Activated CD8-positive, alpha-beta memory T cell treated with anti-CD3 and anti-CD28 coated beads for 48 hours (primary cell): ENCODE data around the gene ADAMTS16.

ENCODE experiments used
- DNase-seq, 3 experiments: peaks; one replicate each; pipeline ENCODE4 v3.0.0-alpha.2; 2020; ENCODE audit warnings: low read depth in 2 of 3, low spot score in 2 of 3

ADAMTS16 gene

DNA sequence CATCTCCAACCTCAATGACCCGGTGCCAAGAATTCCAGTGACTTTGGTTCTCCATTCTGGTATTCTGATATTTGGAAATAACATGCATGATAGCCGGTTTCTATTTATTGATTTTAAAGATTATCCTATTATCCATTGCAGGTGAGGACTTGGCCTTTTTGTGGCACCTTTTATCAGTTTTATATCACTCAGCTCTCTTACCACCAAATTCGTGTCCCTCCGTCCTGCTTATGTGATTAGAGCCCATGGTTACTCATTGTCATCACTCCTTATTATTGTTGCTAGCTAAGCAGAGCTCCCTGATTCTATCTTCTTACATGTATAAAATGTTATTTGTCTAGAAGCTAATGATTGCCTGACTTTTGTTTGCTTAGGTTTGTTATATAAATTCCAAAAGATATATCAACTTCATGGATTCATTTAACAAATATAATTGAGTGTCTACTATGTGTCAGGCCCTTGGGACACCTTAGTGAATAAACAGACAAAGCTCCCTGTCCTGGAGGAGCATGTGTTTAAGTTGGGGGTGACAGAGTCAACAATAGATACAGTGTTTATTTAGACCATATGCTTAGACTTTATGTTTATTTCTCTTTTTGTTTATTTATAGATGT is 138.2 kb downstream of the ADAMTS16 start:
- no peak for DNase-seq

DNA sequence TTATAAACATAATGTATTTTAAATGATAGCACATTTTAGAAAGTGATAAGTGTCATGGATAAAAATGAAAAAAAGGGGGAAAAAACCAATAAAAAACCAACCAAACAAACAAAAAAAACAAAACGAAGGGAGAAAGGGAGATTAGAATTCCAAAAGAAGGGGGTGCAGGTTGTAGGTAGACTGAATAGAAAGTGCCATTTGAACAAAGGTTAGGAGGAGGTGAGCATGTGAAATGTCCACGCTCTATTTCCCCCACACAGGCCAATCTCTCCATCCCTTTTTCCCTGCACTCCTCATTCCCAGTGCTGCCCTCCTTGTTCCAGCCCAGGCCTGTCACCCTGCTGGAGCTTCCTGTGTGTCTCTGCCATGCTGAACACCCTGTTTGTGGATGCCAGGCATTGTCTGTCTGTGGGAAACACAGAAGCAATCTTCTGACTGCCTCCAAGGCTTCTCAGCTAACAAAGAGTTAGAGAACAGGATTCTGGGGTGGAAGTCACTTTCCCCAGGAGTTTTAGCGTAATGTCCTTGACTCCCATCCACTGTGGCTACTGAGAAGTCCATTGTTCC is 138.8 kb downstream of the ADAMTS16 start:
- no peak for DNase-seq

- no peak for DNase-seq
Measured at GRCh38 chr5:5285906-5286305, 145.8 kb downstream of the ADAMTS16 start.

DNA sequence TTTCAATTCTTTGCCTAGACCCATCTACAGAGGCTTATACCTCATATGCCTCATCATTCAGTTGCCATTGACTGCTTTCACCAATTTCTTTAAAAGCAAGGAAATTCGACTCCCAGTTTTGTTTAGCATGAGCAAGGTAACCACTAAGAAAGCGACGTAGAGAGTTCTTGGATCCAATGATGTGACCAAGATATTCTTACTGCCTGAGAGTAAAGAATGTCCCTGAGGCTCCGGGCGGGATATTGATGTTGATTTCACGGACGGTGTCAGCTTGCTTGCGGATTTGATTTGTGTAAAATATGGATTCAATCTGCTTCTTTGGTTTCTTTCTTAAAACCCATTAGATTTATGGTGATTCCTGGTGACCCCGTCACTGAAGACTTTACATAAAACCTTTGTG is 147.3 kb downstream of the ADAMTS16 start:
- DNase-seq: no peak

DNA sequence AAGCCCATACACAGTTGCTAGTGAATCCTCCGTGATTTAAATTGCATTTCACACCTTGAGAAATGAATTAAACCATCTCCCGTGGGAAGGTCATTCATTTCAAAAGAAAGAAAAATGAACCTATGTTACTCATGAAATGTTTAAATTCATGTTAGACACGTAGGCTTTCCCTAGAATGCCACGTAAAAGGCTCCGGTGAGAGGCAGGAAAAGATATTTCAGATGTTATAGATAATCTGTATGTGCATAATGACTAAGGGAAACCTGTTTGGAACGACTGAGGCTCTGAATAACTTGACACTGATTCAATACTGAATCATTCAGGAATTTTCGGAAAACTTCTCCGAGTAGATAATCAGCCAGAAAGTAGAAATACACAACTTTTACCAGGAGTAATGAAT is 148.1 kb downstream of the ADAMTS16 start:
- DNase-seq: no peak

- DNase-seq: no peak
Measured at GRCh38 chr5:5289537-5289936, 149.4 kb downstream of the ADAMTS16 start.

DNA sequence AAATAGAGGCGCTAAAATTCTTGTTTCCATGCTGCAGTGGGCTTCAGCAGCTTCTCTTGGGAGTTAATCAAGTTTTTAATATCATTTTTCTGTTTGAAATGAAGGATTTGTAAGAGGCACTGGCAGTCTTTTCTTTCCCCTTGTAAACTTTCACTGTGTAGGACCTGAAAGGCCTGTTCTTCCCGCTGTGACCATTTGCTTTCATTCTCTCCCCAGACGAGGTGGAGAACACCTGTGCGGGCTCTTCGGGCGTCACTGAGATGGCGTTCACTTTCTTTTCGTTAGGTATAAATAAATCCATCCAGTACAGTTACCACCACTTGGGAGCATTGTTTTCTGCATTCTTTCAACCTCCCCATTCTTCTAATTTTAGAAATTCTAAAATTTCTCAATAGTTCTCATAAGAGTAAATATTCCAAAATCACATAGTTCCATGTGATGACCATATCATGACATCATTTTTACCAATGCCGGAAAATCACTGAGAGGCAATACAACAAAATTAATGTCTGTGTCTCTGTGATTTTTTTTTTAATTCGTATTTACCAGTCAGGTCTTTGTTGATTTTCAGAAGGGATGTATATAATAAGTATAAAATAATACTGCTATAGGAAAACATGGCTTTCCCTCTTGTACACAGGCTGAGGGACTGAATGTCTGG is 150.7 kb downstream of the ADAMTS16 start:
- no peak for DNase-seq

- no peak for DNase-seq
Measured at GRCh38 chr5:5291357-5291756, 151.2 kb downstream of the ADAMTS16 start.

DNA sequence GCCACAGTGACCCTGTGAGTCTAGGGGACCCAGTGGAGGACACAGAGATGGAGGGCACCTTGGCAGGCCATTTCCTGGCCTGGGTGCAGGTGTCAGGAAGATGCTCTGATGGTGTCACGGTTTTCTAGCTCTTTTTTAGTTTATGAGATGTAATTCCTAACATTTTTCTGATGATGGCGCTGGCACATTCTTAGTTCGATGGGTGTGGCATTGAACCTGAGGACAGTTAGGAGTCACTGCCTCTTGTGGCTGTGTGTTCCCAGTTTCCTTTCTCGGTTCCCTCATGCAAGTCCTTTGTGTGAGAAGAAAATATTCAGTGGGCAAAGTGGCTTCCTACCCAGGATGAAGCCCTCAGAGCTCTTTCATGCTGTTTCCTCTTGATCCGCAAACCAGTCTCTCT is 152.9 kb downstream of the ADAMTS16 start:
- DNase-seq: no peak

GRCh38 chr5:5294429-5294828 is 154.3 kb downstream of the ADAMTS16 start:
- DNase-seq: no peak

DNA sequence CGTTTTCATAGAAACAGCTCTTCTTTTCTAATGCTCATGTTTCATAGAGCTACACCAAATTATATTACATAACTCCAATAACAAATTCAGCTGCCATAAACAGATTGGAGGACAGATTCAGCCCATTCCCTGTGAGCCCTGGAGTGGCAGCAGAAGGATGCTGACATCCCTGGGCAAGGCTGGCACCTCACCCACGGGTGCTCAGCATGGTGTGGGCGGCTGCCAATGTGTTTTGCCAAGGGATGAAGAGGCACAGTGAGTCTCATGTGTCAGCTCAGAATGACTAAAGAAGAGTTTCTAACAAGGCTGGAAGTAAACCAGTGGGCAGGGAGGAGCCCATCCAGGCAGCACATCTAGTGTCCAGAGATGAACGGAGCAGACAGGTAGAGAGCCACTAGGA is 155.2 kb downstream of the ADAMTS16 start:
- DNase-seq: no peak

DNA sequence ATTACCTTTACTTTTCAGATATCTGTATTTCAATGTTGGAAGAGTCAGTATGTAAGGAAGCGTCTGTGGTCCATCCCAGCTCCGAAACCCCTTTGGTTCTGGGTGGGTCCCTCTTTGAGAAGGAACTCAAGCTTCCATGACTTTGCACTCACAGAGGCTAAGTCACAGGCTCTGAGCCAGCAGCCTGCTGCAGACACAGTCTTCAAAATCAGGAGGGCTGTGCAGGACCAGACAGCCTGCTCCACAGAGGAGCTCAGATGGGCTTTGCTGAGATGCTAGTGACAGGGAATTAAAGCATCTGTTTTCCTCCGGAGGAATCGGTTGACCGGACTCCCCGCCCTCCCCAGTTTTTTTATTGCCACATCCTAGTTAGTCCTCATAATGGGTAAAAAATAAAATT is 155.9 kb downstream of the ADAMTS16 start:
- DNase-seq: no peak

DNA sequence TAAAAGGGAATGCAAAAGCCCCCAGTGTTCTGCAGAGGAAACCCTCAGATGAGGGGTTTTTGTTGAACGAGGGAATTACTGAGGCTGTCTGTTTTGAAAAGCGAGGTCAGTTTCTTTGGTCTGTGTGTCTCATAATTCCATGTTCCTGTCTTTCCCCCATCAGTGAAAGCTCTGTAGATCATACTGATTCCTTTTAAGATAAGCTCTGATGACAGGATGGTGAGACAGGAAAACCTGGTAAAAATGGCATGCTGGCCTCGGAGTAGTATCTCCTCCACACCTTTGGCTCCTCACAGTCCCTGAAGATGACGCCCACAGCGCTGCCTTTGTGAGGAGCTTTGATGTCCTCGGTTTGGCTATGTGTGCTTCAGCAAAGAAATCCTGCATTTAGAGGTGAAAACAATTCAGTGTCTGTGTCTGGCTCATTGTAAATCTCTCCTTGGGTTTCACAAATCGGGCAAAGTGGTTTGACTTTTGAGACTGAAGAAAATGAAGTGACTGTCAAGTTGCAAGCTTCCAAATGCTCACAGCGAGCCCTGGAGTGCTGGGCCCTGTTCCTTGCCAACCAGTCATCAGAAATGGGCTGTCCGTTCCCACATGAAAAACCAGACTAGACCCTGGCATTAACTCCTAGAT is 157.4 kb downstream of the ADAMTS16 start:
- DNase-seq: no peak

DNA sequence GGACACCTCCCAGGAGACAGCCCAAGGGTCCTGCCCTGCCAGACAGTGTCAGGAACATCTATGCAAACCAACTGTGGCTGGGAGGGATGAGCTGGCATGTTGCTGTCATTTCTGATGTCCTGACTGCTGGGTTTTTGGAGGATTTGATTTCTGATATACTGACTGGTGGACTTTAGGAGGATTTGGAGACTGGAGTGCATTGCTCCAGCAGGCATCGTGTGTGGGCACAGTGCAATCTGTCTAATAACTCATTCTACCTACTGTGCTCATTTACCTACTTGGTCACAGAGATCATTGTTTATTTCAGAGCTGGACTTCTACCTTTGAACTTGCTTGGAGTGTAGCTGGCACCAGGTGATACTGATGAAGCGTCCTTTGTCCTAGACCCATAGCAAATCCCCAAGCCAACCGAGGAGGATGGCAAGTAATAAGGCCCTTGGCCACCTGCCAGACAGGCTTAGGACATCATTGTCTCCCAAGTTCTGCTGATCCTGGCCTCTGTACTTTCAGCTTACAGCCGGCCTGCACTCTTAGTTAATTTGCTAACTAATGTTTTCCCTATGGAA is 158.0 kb downstream of the ADAMTS16 start:
- DNase-seq: no peak

- no peak for DNase-seq
Measured at GRCh38 chr5:5298841-5299541, 158.9 kb downstream of the ADAMTS16 start.

DNA sequence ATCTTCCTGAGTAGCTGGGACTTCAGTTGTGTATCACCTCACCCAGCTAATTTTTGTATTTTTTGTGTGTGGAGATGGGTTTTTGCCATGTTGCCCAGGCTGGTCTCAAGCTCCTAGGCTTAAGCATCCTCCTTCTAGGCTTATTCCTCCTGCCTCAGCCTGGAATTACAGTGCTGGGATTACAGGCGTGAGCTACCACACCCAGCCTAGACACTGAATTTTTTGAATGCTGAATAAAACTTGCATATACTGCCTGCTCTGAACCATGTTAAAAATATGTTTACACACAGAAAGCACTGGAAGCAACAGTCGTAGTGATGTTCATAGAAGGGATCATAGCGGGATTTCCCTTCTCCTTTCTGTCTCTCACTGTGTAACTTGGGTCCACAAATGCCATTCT is 161.0 kb downstream of the ADAMTS16 start:
- DNase-seq: no peak

DNA sequence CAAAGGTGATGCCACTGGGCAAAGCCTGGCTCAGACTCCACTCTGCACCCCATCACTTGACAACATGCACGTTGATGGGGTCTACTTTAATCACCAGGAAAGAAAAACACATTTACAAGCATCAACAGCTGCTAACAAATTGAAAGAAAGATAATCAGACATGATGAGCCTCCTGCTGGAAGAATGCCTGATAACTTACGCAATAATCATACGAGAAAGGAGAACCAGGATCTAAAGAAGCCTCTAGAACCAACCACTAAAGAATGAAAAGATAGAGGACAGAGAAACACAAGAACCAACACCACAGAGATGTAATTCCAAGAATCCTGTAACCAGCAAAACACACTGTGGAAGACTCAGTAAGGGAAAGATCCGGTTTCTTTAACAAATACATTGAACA is 162.1 kb downstream of the ADAMTS16 start:
- no peak for DNase-seq

DNA sequence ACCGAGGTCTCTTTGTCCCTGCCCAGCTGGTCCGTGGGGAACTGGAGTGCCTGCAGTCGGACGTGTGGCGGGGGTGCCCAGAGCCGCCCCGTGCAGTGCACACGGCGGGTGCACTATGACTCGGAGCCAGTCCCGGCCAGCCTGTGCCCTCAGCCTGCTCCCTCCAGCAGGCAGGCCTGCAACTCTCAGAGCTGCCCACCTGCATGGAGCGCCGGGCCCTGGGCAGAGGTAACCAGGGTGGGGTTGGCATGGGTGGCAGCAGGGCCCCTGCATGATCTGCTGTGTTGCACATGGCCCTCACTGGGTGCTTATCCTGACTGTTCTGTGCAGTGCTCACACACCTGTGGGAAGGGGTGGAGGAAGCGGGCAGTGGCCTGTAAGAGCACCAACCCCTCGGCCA is 163.1 kb downstream of the ADAMTS16 start:
- no peak for DNase-seq

- DNase-seq: no peak
Measured at GRCh38 chr5:5304361-5305020, 164.4 kb downstream of the ADAMTS16 start.

GRCh38 chr5:5306696-5307095 is 166.6 kb downstream of the ADAMTS16 start:
- DNase-seq: no peak

DNA sequence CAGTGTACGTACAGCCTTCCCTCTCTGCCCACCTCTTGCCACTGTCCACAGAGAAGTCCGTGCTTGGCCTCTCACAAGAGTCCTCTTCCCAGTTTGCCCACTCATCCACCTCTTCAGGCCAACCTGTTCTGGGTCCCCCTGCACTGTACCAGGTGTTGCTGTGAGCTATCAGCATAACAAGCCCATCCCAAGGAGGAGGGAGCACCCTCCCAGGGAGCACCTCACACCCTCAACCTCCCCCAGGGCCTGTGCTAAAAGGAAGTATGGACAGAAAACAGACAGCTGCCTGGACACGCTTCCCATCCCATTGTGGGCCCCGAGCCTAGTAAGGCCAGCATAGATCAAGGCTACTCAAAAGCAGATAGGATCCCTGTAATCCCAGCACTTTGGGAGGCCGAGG is 168.2 kb downstream of the ADAMTS16 start:
- no peak for DNase-seq
